AG10803 (cell line): ENCODE measurements around the gene C4orf50.

Experiments
- DNase-seq: peaks from one replicate; pipeline ENCODE4 v3.0.0; 2010; ENCODE audit warnings: low read depth
- H3K4me3 ChIP-seq: 2 replicates; pipeline ENCODE4 v1.5.1; 2011; ENCODE audit warnings: mild to moderate bottlenecking, low read length, control low read depth
- CTCF ChIP-seq: conservative IDR thresholded peaks from 2 replicates; pipeline ENCODE4 v1.5.1; 2011; ENCODE audit warnings: mild to moderate bottlenecking, low read length, control low read depth, inconsistent platforms

The C4orf50 gene

GRCh38 chr4:5945936-5946335 is 72.3 kb downstream of the C4orf50 start:
- no peak for DNase-seq
- TF ChIP-seq CTCF, result no peak
- no peak overlapping the region for H3K4me3 ChIP-seq

- H3K4me3 ChIP-seq, result no peak overlapping the region
- TF ChIP-seq CTCF, result no peak
- no peak for DNase-seq
Observed at GRCh38 chr4:5945171-5945570, 73.1 kb downstream of the C4orf50 start.

GRCh38 chr4:5943561-5943960 is 74.7 kb downstream of the C4orf50 start:
- DNase-seq, result no peak
- no peak for TF ChIP-seq CTCF

GRCh38 chr4:5942947-5943346 is 75.3 kb downstream of the C4orf50 start:
- TF ChIP-seq CTCF, result no peak
- no peak overlapping the region for H3K4me3 ChIP-seq
- DNase-seq, result no peak

More at GRCh38 chr4:5943561-5943960, 74.7 kb downstream of the C4orf50 start:
- no peak overlapping the region for H3K4me3 ChIP-seq

- no peak overlapping the region for H3K4me3 ChIP-seq
- DNase-seq, result no peak
- no peak for TF ChIP-seq CTCF
Observed at GRCh38 chr4:5941601-5942000, 76.6 kb downstream of the C4orf50 start.

- TF ChIP-seq CTCF, result no peak
- DNase-seq, result peak; percentile 8
- H3K4me3 ChIP-seq, result no peak overlapping the region
Observed at GRCh38 chr4:5940470-5941203, 77.6 kb downstream of the C4orf50 start.
